ENCODE data around the gene KAT6B. TPM values are rescaled to one million over a fixed set of nuclear protein-coding genes. Genes with fewer than 3 reads are reported as not detected.
A peak's percentile ranks its signal among the peaks of the same experiment; 100 is the strongest.

Gene KAT6B
- total and polyA plus RNA-seq, 8 donors = 27.6 to 48.1 (median 42.3) TPM

- ATAC-seq (no peak), DNase-seq (no peak)
- no peak for TF ChIP-seq CTCF (IDR thresholded peaks at IDR 0.05)
- Histone ChIP-seq H3K4me1 (no peaks in the 10 kb centered on the region), H3K27ac (no peak overlapping the region), H3K9me3 (no peaks in the 10 kb centered on the region), H3K36me3 (no peaks in the 10 kb centered on the region), H3K4me3 (no peak overlapping the region), H3K27me3 (no peaks in the 10 kb centered on the region)
- intact Hi-C loops (cut with DNase I) = no loop called here
These were observed 239.9 kb downstream of the KAT6B start for GRCh38 chr10:75066271-75066670.

GRCh38 chr10:75067272-75067671, 240.9 kb downstream of the KAT6B start:
- intact Hi-C loops (cut with DNase I) = no loop called here
- ATAC-seq (no peak), DNase-seq (no peak)
- Histone ChIP-seq H3K4me1 (no peaks in the 10 kb centered on the region), H3K27me3 (no peaks in the 10 kb centered on the region), H3K27ac (no peak overlapping the region), H3K36me3 (no peaks in the 10 kb centered on the region), H3K4me3 (no peak overlapping the region), H3K9me3 (no peaks in the 10 kb centered on the region)
- no peak for TF ChIP-seq CTCF (IDR thresholded peaks at IDR 0.05)

DNA sequence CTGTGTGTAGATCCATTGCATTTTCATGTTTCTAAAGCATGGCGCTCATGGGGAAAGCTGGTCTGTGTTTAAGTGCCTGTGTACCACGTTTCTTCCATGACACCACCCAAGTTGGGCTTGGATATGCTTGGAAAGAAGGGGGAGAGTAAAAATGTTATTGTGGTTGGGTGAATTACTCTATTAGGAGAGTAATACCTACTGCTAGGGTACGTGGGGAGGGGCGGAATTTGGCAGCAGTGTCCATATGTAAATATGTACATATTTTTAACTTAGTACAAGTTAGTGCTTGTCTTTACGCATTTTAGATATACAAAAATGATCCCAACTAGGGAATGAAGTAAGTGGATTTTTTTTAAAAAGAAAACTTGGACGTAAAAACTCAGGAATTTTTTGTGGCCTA, 242.1 kb downstream of the KAT6B start:
- no peak for TF ChIP-seq CTCF (IDR thresholded peaks at IDR 0.05)
- DNase-seq (no peak), ATAC-seq (no peak)
- intact Hi-C loops (cut with DNase I) = no loop called here
- H3K9me3 ChIP-seq = no peaks in the 10 kb centered on the region
- H3K27me3 ChIP-seq = no peaks in the 10 kb centered on the region
- H3K4me1 ChIP-seq = no peaks in the 10 kb centered on the region
- no peaks in the 10 kb centered on the region for H3K36me3 ChIP-seq
- no peak overlapping the region for H3K27ac ChIP-seq
- no peak overlapping the region for H3K4me3 ChIP-seq

DNA sequence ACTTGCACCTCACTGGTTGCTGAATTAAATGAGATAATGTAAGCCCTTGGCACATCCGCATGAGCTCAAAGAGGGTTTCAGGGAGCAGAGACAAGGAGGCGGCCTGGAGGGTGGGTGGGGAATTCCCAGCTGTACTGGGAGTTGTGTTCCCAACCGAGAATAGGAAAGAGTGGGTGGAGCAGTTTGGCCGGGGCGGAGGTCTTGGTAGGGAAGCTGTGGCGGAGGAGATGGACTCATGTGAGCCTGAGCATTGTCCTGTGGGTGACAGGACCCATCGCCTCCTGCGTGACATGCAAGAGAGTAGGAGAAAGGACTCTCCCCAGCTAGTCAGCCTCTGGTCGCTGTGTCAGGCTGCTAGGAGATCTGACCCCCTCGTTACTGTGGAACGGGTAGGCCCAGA, 244.1 kb downstream of the KAT6B start:
- Histone ChIP-seq H3K4me3 (no peak overlapping the region), H3K27me3 (no peaks in the 10 kb centered on the region), H3K4me1 (no peaks in the 10 kb centered on the region), H3K27ac (peak overlapping the region in 1 of 2 donors; percentile 28), H3K36me3 (no peaks in the 10 kb centered on the region), H3K9me3 (no peaks in the 10 kb centered on the region)
- intact Hi-C loops (cut with DNase I) = no loop called here
- ATAC-seq (no peak), DNase-seq (no peak)
- TF ChIP-seq CTCF (IDR thresholded peaks at IDR 0.05) = no peak

GRCh38 chr10:75070961-75071428, 244.6 kb downstream of the KAT6B start:
- no peak for TF ChIP-seq CTCF (IDR thresholded peaks at IDR 0.05)
- Histone ChIP-seq H3K9me3 (no peaks in the 10 kb centered on the region), H3K27me3 (no peaks in the 10 kb centered on the region), H3K4me3 (no peak overlapping the region), H3K27ac (peak overlapping the region in 1 of 2 donors; percentile 28), H3K36me3 (no peaks in the 10 kb centered on the region), H3K4me1 (no peaks in the 10 kb centered on the region)
- ATAC-seq (no peak), DNase-seq (no peak)
- intact Hi-C loops (cut with DNase I) = no loop called here

Data from left lung (tissue), 10 donors.